HCT116 (cell line): ENCODE data around the gene PRICKLE3. TPM values are rescaled to one million over a fixed set of nuclear protein-coding genes. Genes with fewer than 3 reads are reported as not detected.

Experiments used
- ATAC-seq: fragments of 200-7000 bp; cut with Tn5 transposase; 2 replicates; pipeline ENCODE4 v1.9.1; 2020; ENCODE audit warnings: mild to moderate bottlenecking, moderate library complexity
- BruUV-seq: library from RNA; stranded (reverse); fragments of 400-500 nt; replicated peaks from 2 replicates; lab custom pipeline; 2021; lab: Mats Ljungman, UMichigan
- CTCF ChIA-PET: fragments of 300-600 bp; sonication (Branson Sonifier 250); formaldehyde crosslinking; loops from one replicate; lab custom pipeline; 2021; ENCODE audit warnings: antibody characterized with exemption; lab: Charles Lee
- POLR2A ChIA-PET: fragments of 300-600, 350-600 bp; sonication (Branson Sonifier 250); formaldehyde crosslinking; loops from one replicate; lab custom pipeline; 2021; ENCODE audit warnings: antibody characterized with exemption; lab: Charles Lee
- RAD21 ChIA-PET, 2 experiments: fragments of 300-600 bp; sonication (Branson Sonifier 250); formaldehyde crosslinking; loops; one replicate each; lab custom pipeline; 2023; ENCODE audit warnings: low total read pairs in 2 of 2; ENCODE audit not compliant: uncharacterized antibody in 2 of 2, unreplicated experiment in 2 of 2, low non-redundant PET in 1 of 2; lab: Charles Lee
- DNase-seq: peaks from one replicate; pipeline ENCODE4 v3.0.0-alpha.2; 2010; ENCODE audit warnings: low read depth, low spot score
- H2AFZ ChIP-seq: fragments of 200-600 bp; shearing (Covaris generic), sonication (generic); 2 replicates; pipeline ENCODE4 v1.6.1; 2017; ENCODE audit warnings: low read depth, mixed run types, mixed read lengths, antibody characterized with exemption, low read length; ENCODE audit not compliant: poor library complexity, severe bottlenecking
- H3K27ac ChIP-seq: 2 replicates; pipeline ENCODE4 v1.5.1; 2012; ENCODE audit warnings: low read depth, low read length
- H3K27me3 ChIP-seq: fragments of 200-600 bp; sonication (generic); 2 replicates; pipeline ENCODE4 v1.6.1; 2016; ENCODE audit warnings: mixed run types, low read length, mixed read lengths; ENCODE audit not compliant: insufficient read depth
- H3K36me3 ChIP-seq, 2 experiments: fragments of 200-500 bp in 1 of 2; fragments of 200-600 bp in 1 of 2; sonication (Bioruptor generic) in 1 of 2; sonication (generic) in 1 of 2; 2 replicates each; pipeline versions ENCODE4 v1.5.1 to v1.6.1; 2014 to 2016; ENCODE audit warnings: low read length in 2 of 2, inconsistent platforms in 1 of 2, mixed read lengths in 1 of 2, mixed run types in 1 of 2; ENCODE audit not compliant: insufficient read depth in 2 of 2, control insufficient read depth in 1 of 2
- H3K4me1 ChIP-seq, 2 experiments: fragments of 200-600 bp in 1 of 2; sonication (generic) in 1 of 2; 2 replicates each; pipeline versions ENCODE4 v1.5.1 to v1.6.1; 2012 to 2017; ENCODE audit warnings: low read length in 2 of 2, inconsistent platforms in 1 of 2, mild to moderate bottlenecking in 1 of 2, mixed read lengths in 1 of 2, mixed run types in 1 of 2, moderate library complexity in 1 of 2; ENCODE audit not compliant: insufficient read depth in 2 of 2, control insufficient read depth in 1 of 2
- H3K4me2 ChIP-seq: fragments of 200-600 bp; sonication (generic); 2 replicates; pipeline ENCODE4 v1.6.1; 2017; ENCODE audit warnings: mixed run types, low read length, mixed read lengths
- H3K4me3 ChIP-seq, 2 experiments: fragments of 200-600 bp in 1 of 2; sonication (generic) in 1 of 2; replicated peaks in 1 of 2; 2 replicates each; pipeline ENCODE4 v1.5.1; 2011 to 2016; ENCODE audit warnings: low read length in 2 of 2, control low read depth in 1 of 2, low read depth in 1 of 2, mild to moderate bottlenecking in 1 of 2, mixed read lengths in 1 of 2, mixed run types in 1 of 2
- H3K79me2 ChIP-seq: fragments of 200-600 bp; sonication (generic); 2 replicates; pipeline ENCODE4 v1.6.1; 2017; ENCODE audit warnings: mild to moderate bottlenecking, mixed run types, low read length, moderate library complexity, mixed read lengths; ENCODE audit not compliant: insufficient read depth
- H3K9ac ChIP-seq: fragments of 200-600 bp; sonication (generic); 2 replicates; pipeline ENCODE4 v1.6.1; 2016; ENCODE audit warnings: low read length, mixed read lengths
- H3K9me2 ChIP-seq: fragments of 200-600 bp; sonication (generic), shearing (Covaris generic); 2 replicates; pipeline ENCODE4 v1.6.1; 2017; ENCODE audit warnings: mixed run types, mild to moderate bottlenecking, moderate library complexity; ENCODE audit not compliant: insufficient read depth
- H3K9me3 ChIP-seq, 2 experiments: fragments of 200-500 bp in 1 of 2; fragments of 200-600 bp in 1 of 2; sonication (Bioruptor generic) in 1 of 2; sonication (generic) in 1 of 2; 2 replicates each; pipeline ENCODE4 v1.6.1; 2014 to 2017; ENCODE audit warnings: low read length in 2 of 2, mixed read lengths in 2 of 2, inconsistent platforms in 1 of 2, low read depth in 1 of 2, mild to moderate bottlenecking in 1 of 2, mixed run types in 1 of 2, moderate library complexity in 1 of 2; ENCODE audit not compliant: control insufficient read depth in 1 of 2, insufficient read depth in 1 of 2
- H4K20me1 ChIP-seq: fragments of 200-600 bp; sonication (generic), shearing (Covaris generic); 2 replicates; pipeline ENCODE4 v1.6.1; 2017; ENCODE audit warnings: mixed run types, mild to moderate bottlenecking, moderate library complexity; ENCODE audit not compliant: insufficient read depth
- EGR1 ChIP-seq: IDR thresholded peaks from 2 replicates; pipeline ENCODE4 v1.6.1; 2012; ENCODE audit warnings: low read depth
- EZH2 ChIP-seq: fragments of 200-600 bp; sonication (generic); IDR thresholded peaks from 2 replicates; pipeline ENCODE4 v1.6.1; 2017; ENCODE audit warnings: antibody characterized with exemption, mixed run types
- MAX ChIP-seq: IDR thresholded peaks from 2 replicates; pipeline ENCODE4 v1.6.1; 2012
- POLR2AphosphoS5 ChIP-seq: IDR thresholded peaks from 2 replicates; pipeline ENCODE4 v1.6.1; 2011; ENCODE audit warnings: mild to moderate bottlenecking, low read depth, low read length, moderate library complexity
- RAD21 ChIP-seq: IDR thresholded peaks from 2 replicates; pipeline ENCODE4 v1.6.1; 2012; ENCODE audit warnings: low read depth, mild to moderate bottlenecking
- REST ChIP-seq: IDR thresholded peaks from 2 replicates; pipeline ENCODE4 v1.6.1; 2012; ENCODE audit warnings: low read depth
- SIN3A ChIP-seq: IDR thresholded peaks from 2 replicates; pipeline ENCODE4 v1.6.1; 2012; ENCODE audit warnings: low read depth
- SRF ChIP-seq: IDR thresholded peaks from 2 replicates; pipeline ENCODE4 v1.6.1; 2012; ENCODE audit warnings: low read depth
- ZFX ChIP-seq: fragments of 450-650 bp; IDR thresholded peaks from 2 replicates; pipeline ENCODE4 v1.6.1; 2017
- intact Hi-C: fragments of 100-400 bp; cut with micrococcal nuclease; formaldehyde crosslinking; loops from 2 replicates; pipeline ENCODE4 v1.10.0; 2022
- total RNA-seq: library from RNA; stranded (reverse); gene quantifications from one replicate; pipeline ENCODE4 v1.2.1, GENCODE V29; 2021; ENCODE audit not compliant: unreplicated experiment

The PRICKLE3 gene
- total RNA-seq, 1 experiment from 2014 or later, result 27.8 TPM

GRCh38 chrX:49225858-49226257 is 39.7 kb upstream of the PRICKLE3 start:
- H4K20me1 ChIP-seq, result no peaks in the 10 kb centered on the region
- no peak overlapping the region for H2AFZ ChIP-seq
- intact Hi-C loops, result no loop called here
- no peak overlapping the region for H3K27ac ChIP-seq
- H3K4me2 ChIP-seq, result no peak overlapping the region
- DNase-seq (no peak), ATAC-seq (no peak)
- no peak overlapping the region for H3K9ac ChIP-seq
- no peaks in the 10 kb centered on the region for H3K9me2 ChIP-seq
- CTCF ChIA-PET, result no interaction called here
- H3K4me3 ChIP-seq, result no peak overlapping the region
- no peaks in the 10 kb centered on the region for H3K27me3 ChIP-seq
- no peaks in the 10 kb centered on the region for H3K9me3 ChIP-seq
- no TSS peak for BruUV-seq
- no peaks in the 10 kb centered on the region for H3K4me1 ChIP-seq
- H3K79me2 ChIP-seq, result no peaks in the 10 kb centered on the region
- no peak for TF ChIP-seq REST
- TF ChIP-seq MAX, result no peak
- TF ChIP-seq SRF, result no peak
- no peak for TF ChIP-seq EZH2
- TF ChIP-seq ZFX, result no peak
- POLR2A ChIA-PET, result no interaction called here
- RAD21 ChIA-PET, result no interaction called here
- no peaks in the 10 kb centered on the region for H3K36me3 ChIP-seq

GRCh38 chrX:49221868-49222267 is 35.7 kb upstream of the PRICKLE3 start:
- H3K4me3 ChIP-seq, result no peak overlapping the region
- BruUV-seq, result no TSS peak
- no peaks in the 10 kb centered on the region for H3K9me3 ChIP-seq
- RAD21 ChIA-PET, result no interaction called here
- intact Hi-C loops, result no loop called here
- no peak overlapping the region for H2AFZ ChIP-seq
- ATAC-seq, result no peak
- no peaks in the 10 kb centered on the region for H3K9me2 ChIP-seq
- H3K4me2 ChIP-seq, result no peak overlapping the region
- TF ChIP-seq REST (no peak), SRF (no peak), SIN3A (no peak), EGR1 (no peak), POLR2AphosphoS5 (no peak), RAD21 (no peak)
- H3K36me3 ChIP-seq, result no peaks in the 10 kb centered on the region
- no peaks in the 10 kb centered on the region for H3K4me1 ChIP-seq
- H3K27ac ChIP-seq, result no peak overlapping the region
- no peaks in the 10 kb centered on the region for H3K27me3 ChIP-seq
- no peaks in the 10 kb centered on the region for H3K79me2 ChIP-seq
- H3K9ac ChIP-seq, result no peak overlapping the region
- no peak for DNase-seq
- no peaks in the 10 kb centered on the region for H4K20me1 ChIP-seq
- CTCF ChIA-PET, result no interaction called here
- POLR2A ChIA-PET, result no interaction called here
